Measurements from ENCODE around the gene MICAL3.
A peak's percentile ranks its signal among the peaks of the same experiment; 100 is the strongest.

The MICAL3 gene

GRCh38 chr22:17774926-17775685 lies 249.3 kb downstream of the MICAL3 start:
- in situ Hi-C loops (cut with HindIII; ENCODE audit: low pct_ligation_motif_present, low sequenced_read_pairs): no loop called here
- no peak for DNase-seq
- TF ChIP-seq CTCF (IDR thresholded peaks at IDR 0.05; ENCODE audit: low read depth, low read length, missing control alignments): no peak
- H3K27ac ChIP-seq: no peak overlapping the region
- H3K4me3 ChIP-seq (ENCODE audit: low read depth, low read length): no peak overlapping the region
- no peaks in the 10 kb centered on the region for H3K27me3 ChIP-seq (replicated peaks)
- H3K36me3 ChIP-seq (replicated peaks): no peaks in the 10 kb centered on the region

GRCh38 chr22:17774206-17774925 lies 250.0 kb downstream of the MICAL3 start, which contains the start of gene BID:
TSS of gene BID (minus strand) at chr22:17774469. CDS start at chr22:17750116, 24,353 bp downstream.
- Histone ChIP-seq H3K4me3 (ENCODE audit: low read depth, low read length) (peak within 1 kb of the TSS; percentile 62), H3K36me3 (replicated peaks) (no peaks in the 10 kb centered on the region), H3K27me3 (replicated peaks) (no peaks in the 10 kb centered on the region), H3K27ac (no peak within 1 kb of the TSS)
- in situ Hi-C loops (cut with HindIII; ENCODE audit: low pct_ligation_motif_present, low sequenced_read_pairs): no loop called here
- no peak for TF ChIP-seq CTCF (IDR thresholded peaks at IDR 0.05; ENCODE audit: low read depth, low read length, missing control alignments)
- DNase-seq: no peak

DNA sequence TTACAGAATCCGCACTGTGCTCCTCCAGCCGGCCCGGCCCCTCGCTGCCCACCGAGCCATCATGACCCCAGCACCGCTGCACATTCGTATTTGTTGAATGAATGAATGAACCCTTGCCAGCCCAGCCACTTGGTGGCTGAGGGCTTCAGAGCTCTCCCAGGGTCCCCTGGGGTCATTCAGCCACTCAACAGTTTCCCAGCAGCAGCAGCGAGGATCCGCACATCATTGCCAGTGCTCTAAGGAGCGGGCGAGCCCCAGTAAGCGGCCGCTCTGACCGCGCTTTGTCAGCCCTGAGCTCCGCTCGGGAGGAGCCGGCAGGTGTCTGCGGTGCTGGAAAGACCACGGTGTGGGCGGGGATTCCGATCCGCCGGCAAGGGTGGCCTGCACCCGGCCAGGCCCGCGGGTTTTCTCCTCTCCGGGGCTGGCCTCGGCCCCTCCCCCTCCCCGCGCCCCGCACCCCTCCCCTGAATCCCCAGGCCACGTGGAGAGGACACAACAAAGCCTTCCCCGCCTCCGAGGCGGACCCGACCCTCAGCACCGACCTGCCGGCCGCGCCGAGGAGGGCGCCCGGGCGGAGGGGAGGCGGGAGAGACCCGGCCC lies 250.7 kb downstream of the MICAL3 start:
- no peak for DNase-seq
- TF ChIP-seq CTCF (IDR thresholded peaks at IDR 0.05; ENCODE audit: low read depth, low read length, missing control alignments): no peak
- Histone ChIP-seq H3K36me3 (replicated peaks) (no peaks in the 10 kb centered on the region), H3K27ac (no peak overlapping the region), H3K4me3 (ENCODE audit: low read depth, low read length) (peak overlapping the region; percentile 62), H3K27me3 (replicated peaks) (no peaks in the 10 kb centered on the region)
- in situ Hi-C loops (cut with HindIII; ENCODE audit: low pct_ligation_motif_present, low sequenced_read_pairs): no loop called here

GRCh38 chr22:17772958-17773605 lies 251.3 kb downstream of the MICAL3 start:
- no peak for TF ChIP-seq CTCF (IDR thresholded peaks at IDR 0.05; ENCODE audit: low read depth, low read length, missing control alignments)
- H3K27me3 ChIP-seq (replicated peaks): no peaks in the 10 kb centered on the region
- H3K36me3 ChIP-seq (replicated peaks): no peaks in the 10 kb centered on the region
- H3K4me3 ChIP-seq (ENCODE audit: low read depth, low read length): peak overlapping the region; percentile 62
- in situ Hi-C loops (cut with HindIII; ENCODE audit: low pct_ligation_motif_present, low sequenced_read_pairs): no loop called here
- no peak overlapping the region for H3K27ac ChIP-seq
- DNase-seq: no peak

- in situ Hi-C loops (cut with HindIII; ENCODE audit: low pct_ligation_motif_present, low sequenced_read_pairs): no loop called here
- peak overlapping the region; percentile 62 for H3K4me3 ChIP-seq (ENCODE audit: low read depth, low read length)
- H3K36me3 ChIP-seq (replicated peaks): no peaks in the 10 kb centered on the region
- H3K27me3 ChIP-seq (replicated peaks): no peaks in the 10 kb centered on the region
- no peak for TF ChIP-seq CTCF (IDR thresholded peaks at IDR 0.05; ENCODE audit: low read depth, low read length, missing control alignments)
- no peak overlapping the region for H3K27ac ChIP-seq
- DNase-seq: no peak
Measured at GRCh38 chr22:17772249-17772957, 252.0 kb downstream of the MICAL3 start.
